DMS53 treated with DMSO at 0.1 percent for 48 hours (cell line): ENCODE data around the gene TSPAN11.
A peak's percentile ranks its signal among the peaks of the same experiment; 100 is the strongest.

ENCODE experiments used
- DNase-seq: peaks from one replicate; lab custom pipeline; 2025; ENCODE audit not compliant: unreplicated experiment; lab: John Stamatoyannopoulos, UW

Gene TSPAN11

GRCh38 chr12:30977537-30978349, 51.2 kb downstream of the TSPAN11 start:
- DNase-seq = no peak

GRCh38 chr12:30978639-30979038, 52.1 kb downstream of the TSPAN11 start:
- no peak for DNase-seq

GRCh38 chr12:30979371-30980259, 53.1 kb downstream of the TSPAN11 start:
- DNase-seq = no peak

GRCh38 chr12:30980955-30981662, 54.6 kb downstream of the TSPAN11 start:
- peak; percentile 98 for DNase-seq

GRCh38 chr12:30982413-30982812, 55.9 kb downstream of the TSPAN11 start:
- DNase-seq = peak; percentile 63

- DNase-seq = peak; percentile 83
These were observed 59.4 kb downstream of the TSPAN11 start for GRCh38 chr12:30985814-30986452.

- DNase-seq = peak; percentile 45
These were observed 61.5 kb downstream of the TSPAN11 start for GRCh38 chr12:30988086-30988485.

- DNase-seq = peak; percentile 73
These were observed 62.2 kb downstream of the TSPAN11 start for GRCh38 chr12:30988646-30989286.

- peak; percentile 98 for DNase-seq
These were observed 63.2 kb downstream of the TSPAN11 start for GRCh38 chr12:30989754-30990153.

- no peak for DNase-seq
These were observed 63.8 kb downstream of the TSPAN11 start for GRCh38 chr12:30990316-30990715.

- no peak for DNase-seq
These were observed 64.2 kb downstream of the TSPAN11 start for GRCh38 chr12:30990776-30991175.

- no peak for DNase-seq
These were observed 64.9 kb downstream of the TSPAN11 start for GRCh38 chr12:30991466-30991865.

- no peak for DNase-seq
These were observed 65.8 kb downstream of the TSPAN11 start for GRCh38 chr12:30992381-30992780.

GRCh38 chr12:30993766-30994165, 67.2 kb downstream of the TSPAN11 start:
- no peak for DNase-seq

GRCh38 chr12:30994274-30994673, 67.7 kb downstream of the TSPAN11 start:
- DNase-seq = no peak

GRCh38 chr12:30996255-30996654, 69.7 kb downstream of the TSPAN11 start:
- peak; percentile 80 for DNase-seq

- no peak for DNase-seq
These were observed 70.2 kb downstream of the TSPAN11 start for GRCh38 chr12:30996752-30997151.

- DNase-seq = no peak
These were observed 71.3 kb downstream of the TSPAN11 start for GRCh38 chr12:30997685-30998440.

- no peak for DNase-seq
These were observed 72.5 kb downstream of the TSPAN11 start for GRCh38 chr12:30999011-30999410.

GRCh38 chr12:30999723-31000122, 73.2 kb downstream of the TSPAN11 start:
- DNase-seq = no peak
